Measurements from ENCODE around the gene FAM167B. TPM values are rescaled to one million over a fixed set of nuclear protein-coding genes. Genes with fewer than 3 reads are reported as not detected.

The FAM167B gene
- total RNA-seq, 1 donor from 2014 or later, result 0.31 TPM

- no peak for DNase-seq
Measured at GRCh38 chr1:32223683-32224082, 23.3 kb upstream of the FAM167B start.

- DNase-seq, result no peak
Measured at GRCh38 chr1:32224285-32224684, 22.7 kb upstream of the FAM167B start.

- no peak for DNase-seq
Measured at GRCh38 chr1:32228771-32229170, 18.3 kb upstream of the FAM167B start.

DNA sequence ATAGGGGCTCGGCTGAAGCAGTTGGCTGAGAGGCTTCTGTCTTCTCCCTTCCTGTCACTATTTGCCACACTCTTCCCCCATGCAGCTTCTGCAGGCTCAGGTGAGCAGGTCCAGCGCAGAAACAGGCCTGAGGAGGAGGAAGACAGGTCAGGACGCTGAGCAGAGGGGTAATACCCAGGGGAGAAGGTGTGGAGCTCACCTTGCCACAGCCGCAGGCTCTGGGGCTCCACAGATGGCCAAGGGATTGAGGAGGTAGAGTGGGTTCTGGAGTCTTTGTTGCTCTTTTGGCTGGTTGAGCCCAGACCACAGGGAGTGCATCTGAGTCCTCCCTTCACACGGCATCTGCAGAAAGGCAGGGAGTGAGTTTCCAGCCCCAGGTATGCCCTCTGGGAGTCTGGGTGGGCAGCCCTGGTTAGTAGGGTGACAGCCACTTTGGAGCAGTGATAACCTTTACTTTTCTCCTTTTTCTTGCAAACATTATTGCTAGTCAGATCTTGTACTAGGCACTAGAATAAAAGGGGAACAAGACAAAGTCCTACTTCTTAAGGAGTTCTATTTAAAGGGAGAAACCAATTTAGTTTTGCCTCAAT, 15.1 kb upstream of the FAM167B start:
- no peak for DNase-seq

- no peak for DNase-seq
Measured at GRCh38 chr1:32232558-32233304, 14.3 kb upstream of the FAM167B start.

DNA sequence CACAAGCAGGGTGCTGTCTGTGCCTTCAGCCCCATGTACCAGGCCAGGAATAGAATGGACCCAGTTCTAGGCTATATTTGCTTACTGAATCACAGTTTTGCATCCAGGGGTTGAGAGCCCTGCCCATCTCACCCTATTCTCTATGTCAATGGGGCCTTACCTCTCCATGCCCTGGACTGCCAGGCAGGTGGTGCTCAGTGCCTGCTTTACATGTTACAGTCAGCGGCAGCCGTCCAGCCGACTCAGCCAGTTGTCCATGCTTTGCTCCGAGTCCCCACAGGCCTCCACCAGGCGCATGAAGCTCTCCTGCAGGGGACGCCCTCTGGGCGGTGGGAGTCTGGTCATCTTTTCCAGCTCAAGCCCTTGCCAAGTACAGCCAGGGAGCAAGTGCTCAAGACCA, 12.2 kb upstream of the FAM167B start:
- no peak for DNase-seq

- no peak for DNase-seq
Measured at GRCh38 chr1:32239337-32239736, 7.7 kb upstream of the FAM167B start.

- no peak for DNase-seq
Measured at GRCh38 chr1:32239790-32240139, 7.3 kb upstream of the FAM167B start.

GRCh38 chr1:32240140-32240951, 6.7 kb upstream of the FAM167B start:
- peak; percentile 83 for DNase-seq

DNA sequence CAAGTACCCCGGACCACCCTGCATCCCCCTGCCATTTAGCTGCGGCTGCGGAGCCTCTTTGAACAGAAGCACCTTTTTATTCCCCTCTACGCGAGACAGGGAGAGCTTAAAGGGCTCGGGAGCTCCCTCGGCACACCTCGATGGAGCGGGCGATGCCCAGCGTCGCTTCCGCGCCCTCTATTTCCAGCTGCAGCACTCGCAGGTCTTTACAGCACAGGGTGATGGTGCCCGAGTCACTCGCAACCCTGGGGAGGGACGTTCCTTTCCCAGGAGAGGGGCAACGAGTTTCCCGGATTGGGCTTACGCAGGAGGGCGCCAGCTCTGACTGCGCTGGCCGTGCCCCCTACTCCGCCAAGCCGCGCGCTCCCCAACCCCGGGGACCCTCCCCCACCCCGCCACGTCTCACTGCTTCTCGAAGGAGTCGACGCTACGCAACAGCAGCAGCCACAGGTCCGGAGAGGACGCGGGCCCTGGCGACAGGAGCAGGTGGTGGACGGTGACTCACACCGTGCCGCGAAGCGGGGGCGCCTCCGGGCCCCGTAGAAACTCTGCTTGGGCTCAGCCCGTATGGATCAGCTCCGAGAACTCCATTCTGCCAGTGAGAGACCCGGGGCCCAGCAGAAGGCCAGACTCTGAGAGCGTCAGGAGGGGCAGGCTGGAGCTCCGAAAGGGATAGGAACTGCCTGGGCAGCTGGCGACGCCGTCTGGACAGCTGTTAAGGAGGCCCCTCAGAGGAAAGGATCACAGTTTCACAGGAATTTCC, 5.8 kb upstream of the FAM167B start:
- peak; percentile 87 for DNase-seq

GRCh38 chr1:32242341-32242851, 4.6 kb upstream of the FAM167B start:
- DNase-seq, result peak; percentile 75

GRCh38 chr1:32247452-32247851, 430 bp downstream of the FAM167B start:
- no peak for DNase-seq

GRCh38 chr1:32247983-32248889, 1.2 kb downstream of the FAM167B start:
- peak; percentile 73 for DNase-seq

DNA sequence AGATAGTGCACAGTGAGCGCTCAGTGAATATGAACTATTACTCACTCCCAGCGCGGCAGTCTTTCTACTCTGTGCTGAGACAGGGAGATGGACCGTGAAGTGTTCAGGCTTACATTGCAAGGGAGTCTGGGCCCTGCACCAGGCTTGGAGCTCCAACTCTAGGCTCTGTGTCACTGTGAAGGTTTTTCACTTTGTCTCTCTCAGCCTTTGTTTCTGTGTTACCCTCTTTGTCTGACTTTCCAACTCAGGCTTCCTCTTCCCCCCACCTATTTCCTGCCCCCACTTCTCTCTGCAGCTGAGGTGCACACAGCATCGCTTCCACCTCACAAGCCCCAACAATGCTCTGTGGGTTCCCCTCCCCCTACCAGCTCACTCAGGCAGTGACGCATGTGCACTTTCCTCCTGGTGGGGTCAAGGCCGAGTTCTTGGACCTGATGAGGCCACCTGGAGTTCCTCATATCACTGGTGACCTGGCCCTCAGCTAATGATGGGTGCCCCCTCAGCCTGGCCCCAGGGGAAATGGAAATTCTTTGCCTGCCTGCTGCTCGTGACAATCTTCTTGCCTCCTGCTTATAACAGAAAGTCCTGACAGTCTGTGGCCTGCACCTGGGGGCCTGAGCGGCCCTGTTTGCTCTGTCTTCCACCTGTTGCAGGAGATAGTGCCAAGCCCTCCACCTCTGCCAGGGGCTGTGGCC, 3.0 kb downstream of the FAM167B start:
- DNase-seq, result no peak

GRCh38 chr1:32250893-32251716, 4.1 kb downstream of the FAM167B start, which contains the start of gene LCK:
Gene LCK, plus strand, starts transcription at chr1:32251265. Its CDS starts 23,065 bp downstream, at chr1:32274330.
- DNase-seq, result no peak

DNA sequence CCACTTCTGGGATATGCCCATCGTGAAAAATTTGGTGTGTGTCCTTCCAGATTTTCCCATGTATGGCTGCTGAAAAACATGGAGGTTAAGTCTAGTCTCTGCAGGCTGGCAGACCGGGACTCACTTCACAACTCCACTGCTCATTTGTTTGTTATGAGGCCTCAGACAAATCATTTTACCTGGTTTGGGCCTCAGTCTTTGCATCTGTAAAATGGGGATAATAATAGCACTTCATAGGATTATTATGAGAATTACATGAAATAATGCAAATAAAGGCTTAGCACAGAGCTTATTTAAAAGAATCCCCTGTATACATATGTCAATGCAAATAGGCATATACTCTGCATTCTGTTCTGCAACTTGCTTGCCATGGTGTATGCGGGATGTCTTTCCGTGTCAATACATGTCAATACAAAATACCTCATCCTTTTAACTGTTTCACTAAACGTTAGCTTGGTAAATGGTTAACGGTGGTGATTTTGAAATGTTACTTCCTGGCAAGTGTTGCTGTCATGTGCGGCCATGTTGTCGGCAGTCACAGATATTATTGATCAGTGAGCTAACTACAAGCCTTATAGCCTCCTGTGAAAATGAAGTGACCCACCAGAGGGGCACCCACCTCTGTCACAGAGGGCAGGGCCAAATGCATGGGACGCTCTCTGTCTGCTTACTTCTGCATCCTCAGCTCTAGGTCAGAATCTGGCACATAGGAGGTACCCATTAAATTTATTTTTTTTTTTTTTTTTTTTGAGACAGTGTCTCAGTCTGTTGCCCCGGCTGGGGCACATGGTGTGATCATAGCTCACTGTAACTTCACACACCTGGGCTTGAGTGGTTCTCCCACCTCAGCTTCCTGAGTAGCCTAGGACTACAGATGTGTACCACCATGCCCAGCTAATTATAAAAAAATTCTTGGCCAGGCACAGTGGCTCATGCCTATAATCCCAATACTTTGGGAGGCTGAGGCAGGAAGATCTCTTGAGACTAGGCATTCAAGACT, 8.3 kb downstream of the FAM167B start:
- no peak for DNase-seq

- DNase-seq, result no peak
Measured at GRCh38 chr1:32256473-32257226, 9.6 kb downstream of the FAM167B start.

GRCh38 chr1:32257227-32257508, 10.1 kb downstream of the FAM167B start:
- no peak for DNase-seq
